Heart left ventricle (tissue), 16 donors: ENCODE measurements around the gene PSORS1C1. TPM values are rescaled to one million over a fixed set of nuclear protein-coding genes. Genes with fewer than 3 reads are reported as not detected.
"Not testable (repeated sequence)": the region's sequence is repeated elsewhere in the genome, so short reads cannot be mapped to it uniquely, and the experiment has no call there.

Experiments used
- ATAC-seq, 4 donors: fragments of 200-7000 bp; cut with Tn5 transposase; one replicate each; pipeline ENCODE4 v1.9.1; 2020 to 2022; ENCODE audit warnings: moderate library complexity in 4 of 4, mild to moderate bottlenecking in 3 of 4, moderate number of reproducible peaks in 1 of 4
- DNase-seq, 5 donors: peaks; one replicate each; pipeline ENCODE4 v3.0.0-alpha.2; 2020
- H3K27ac ChIP-seq, 12 donors: fragments of 200-600 bp; sonication (generic) in 4 of 12; one replicate each; pipeline versions ENCODE4 v1.5.0 to v1.8.0; 2016 to 2022; ENCODE audit warnings: mild to moderate bottlenecking in 2 of 12
- H3K27me3 ChIP-seq, 9 donors: fragments of 200-600 bp; sonication (generic) in 2 of 9; one replicate each; pipeline versions ENCODE4 v1.5.1 to v1.8.0; 2016 to 2022; ENCODE audit warnings: mild to moderate bottlenecking in 3 of 9
- H3K36me3 ChIP-seq, 9 donors: fragments of 200-600 bp; sonication (generic) in 2 of 9; one replicate each; pipeline versions ENCODE4 v1.5.0 to v1.8.0; 2018 to 2022; ENCODE audit warnings: mild to moderate bottlenecking in 2 of 9
- H3K4me1 ChIP-seq, 12 donors: fragments of 200-600 bp; sonication (generic) in 4 of 12; one replicate each; pipeline versions ENCODE4 v1.5.0 to v1.8.0; 2016 to 2022; ENCODE audit warnings: mild to moderate bottlenecking in 3 of 12
- H3K4me3 ChIP-seq, 12 donors: fragments of 200-600 bp; sonication (generic) in 4 of 12; one replicate each; pipeline versions ENCODE4 v1.5.0 to v1.8.0; 2017 to 2022; ENCODE audit warnings: mild to moderate bottlenecking in 9 of 12, moderate library complexity in 4 of 12
- H3K9me3 ChIP-seq, 12 donors: fragments of 200-600 bp; sonication (generic) in 4 of 12; one replicate each; pipeline versions ENCODE4 v1.5.0 to v1.8.0; 2016 to 2022; ENCODE audit warnings: mild to moderate bottlenecking in 1 of 12
- POLR2A ChIP-seq, 2 donors: fragments of 450-650 bp; IDR thresholded peaks; one replicate each; pipeline ENCODE4 v1.6.1; 2017; ENCODE audit warnings: antibody characterized with exemption in 2 of 2, mild to moderate bottlenecking in 2 of 2, moderate library complexity in 2 of 2
- WGBS, 4 donors: extraction: QIAGEN DNeasy Blood & Tissue Kit in 2 of 4; methylation state at CpG; one replicate each; pipeline versions ENCODE4 v1.1.5 to v1.1.7; 2013 to 2018; 5-methylcytosine and 5-hydroxymethylcytosine counted together
- intact Hi-C, 10 donors: fragments of 100-400 bp; cut with DNase I; formaldehyde crosslinking; loops; one replicate each; pipeline versions ENCODE4 v1.11.1 to v1.14.2; 2022
- polyA plus RNA-seq, 2 donors: library from polyadenylated mRNA; stranded (reverse); fragments of 200-250 nt; gene quantifications; one replicate each; pipeline ENCODE4 v1.2.3, GENCODE V29; 2013
- total RNA-seq, 9 donors: library from RNA; depleted of rRNA in 2 of 9; stranded (reverse); fragments of >200 nt in 2 of 9; fragmentation: NEBNext Ultra II Directional in 3 of 9; extraction: Animal tissue kit (Norgen Biotek cat#: 25700) in 3 of 9; gene quantifications; one replicate each; pipeline versions ENCODE4 v1.1.0 to v1.2.4, GENCODE V29; 2016 to 2023
- TF ChIP-seq, protein P1 (sequence below), 12 donors: fragments of 200-600 bp; sonication (generic) in 4 of 12; IDR thresholded peaks; one replicate each; pipeline versions ENCODE4 v1.5.0 to v1.8.0; 2018 to 2022; ENCODE audit warnings: antibody characterized with exemption in 12 of 12, mild to moderate bottlenecking in 5 of 12
- donor health status: ischemic (EF 13 %, LVEDD 7.1; RV severe dilation, severe dysfunction).
- donor health status: healthy with polysubstance abuse.
- donor health status: DM: no; HTN: yes; CAD: no.
- donor health status: DM: no; HTN: no; CAD: no.
- donor health status: ischemic (EF 25% LVEDD 6.9; RV normal size, moderate dysfunction).
- donor health status: ischemic (EF 25% LVEDD 5.7; RV mildly dilated, moderate dysfunction).
- donor health status: healthy.
- donor health status: DM: yes; HTN: yes; CAD: no.
- donor health status: ischemic (EF 35%, LVEDD 5.7; RV mildly dilated, moderate dysfunction).
- donor health status: nonischemic (EF 11% LVEDD 7.7; RV severe dilation, severe dysfunction).
- donor health status: DM: yes; HTN: yes; CAD: no.
- donor health status: PGD.
- donor health status: ischemic (EF 29% LVEDD 5.4; RV normal size, mild dysfunction).
- donor health status: nonischemic (EF 23%, LVEDD 6.1; RV moderate dilation, normal function).

Gene PSORS1C1
- total and polyA plus RNA-seq, 11 donors = 0.37 to 5.8 (median 2.9) TPM

- WGBS, 4 donors = 73 to 85% (median 80%) methylated on average over 5 of the region's 5 CpGs
- DNase-seq (no peak), ATAC-seq (no peak)
- intact Hi-C loops = no loop called here
- H3K27me3 ChIP-seq = no peaks in the 10 kb centered on the region
- TF ChIP-seq, protein P1, sequence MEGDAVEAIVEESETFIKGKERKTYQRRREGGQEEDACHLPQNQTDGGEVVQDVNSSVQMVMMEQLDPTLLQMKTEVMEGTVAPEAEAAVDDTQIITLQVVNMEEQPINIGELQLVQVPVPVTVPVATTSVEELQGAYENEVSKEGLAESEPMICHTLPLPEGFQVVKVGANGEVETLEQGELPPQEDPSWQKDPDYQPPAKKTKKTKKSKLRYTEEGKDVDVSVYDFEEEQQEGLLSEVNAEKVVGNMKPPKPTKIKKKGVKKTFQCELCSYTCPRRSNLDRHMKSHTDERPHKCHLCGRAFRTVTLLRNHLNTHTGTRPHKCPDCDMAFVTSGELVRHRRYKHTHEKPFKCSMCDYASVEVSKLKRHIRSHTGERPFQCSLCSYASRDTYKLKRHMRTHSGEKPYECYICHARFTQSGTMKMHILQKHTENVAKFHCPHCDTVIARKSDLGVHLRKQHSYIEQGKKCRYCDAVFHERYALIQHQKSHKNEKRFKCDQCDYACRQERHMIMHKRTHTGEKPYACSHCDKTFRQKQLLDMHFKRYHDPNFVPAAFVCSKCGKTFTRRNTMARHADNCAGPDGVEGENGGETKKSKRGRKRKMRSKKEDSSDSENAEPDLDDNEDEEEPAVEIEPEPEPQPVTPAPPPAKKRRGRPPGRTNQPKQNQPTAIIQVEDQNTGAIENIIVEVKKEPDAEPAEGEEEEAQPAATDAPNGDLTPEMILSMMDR (IDR thresholded peaks at IDR 0.05) = no peak
- no peak for TF ChIP-seq POLR2A (IDR thresholded peaks at IDR 0.05)
- H3K27ac ChIP-seq = no peak overlapping the region
- peaks cover 0 to 12% (median 2%) of the 10 kb centered on the region in 9 donors for H3K36me3 ChIP-seq
- no peaks in the 10 kb centered on the region for H3K9me3 ChIP-seq
- no peaks in the 10 kb centered on the region for H3K4me1 ChIP-seq
- H3K4me3 ChIP-seq = no peak overlapping the region
These were observed 51.4 kb downstream of the PSORS1C1 start for GRCh38 chr6:31165986-31166385.

DNA sequence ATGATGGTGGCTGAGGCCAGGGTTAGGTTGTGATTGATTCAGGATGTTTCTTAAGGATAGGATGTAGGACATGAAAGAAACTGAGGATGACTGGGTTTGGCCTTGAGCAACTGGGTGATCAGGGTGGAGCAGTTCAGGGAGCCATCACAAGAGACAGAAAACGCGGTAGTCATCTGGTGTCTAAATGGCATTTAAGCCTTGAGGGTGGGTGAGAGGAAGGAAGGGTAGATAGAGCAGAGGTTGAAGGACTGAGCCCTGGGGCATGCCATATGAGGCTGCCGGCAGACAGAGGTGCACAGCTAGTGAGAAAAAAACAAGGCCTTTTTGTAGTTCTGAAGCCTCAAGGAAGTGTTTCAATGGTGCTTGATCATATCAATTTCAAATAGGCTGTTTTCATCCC, 54.0 kb downstream of the PSORS1C1 start:
- intact Hi-C loops = no loop called here

GRCh38 chr6:31169123-31169857, 54.7 kb downstream of the PSORS1C1 start:
- intact Hi-C loops = no loop called here
- DNase-seq (no peak), ATAC-seq (no peak)
- H3K27ac ChIP-seq = no peak overlapping the region
- H3K27me3 ChIP-seq = no peaks in the 10 kb centered on the region
- TF ChIP-seq, protein P1 (IDR thresholded peaks at IDR 0.05) = no peak
- TF ChIP-seq POLR2A (IDR thresholded peaks at IDR 0.05) = no peak
- H3K4me3 ChIP-seq = no peak overlapping the region
- H3K36me3 ChIP-seq = no peaks in the 10 kb centered on the region
- 78 to 80% (median 79%) methylated on average over 10 of the region's 10 CpGs for WGBS, 4 donors
- H3K9me3 ChIP-seq = no peaks in the 10 kb centered on the region
- peaks cover 0 to 12% (median 0%) of the 10 kb centered on the region in 12 donors for H3K4me1 ChIP-seq

More for the DNA sequence above, 54.0 kb downstream of the PSORS1C1 start:
- peaks cover 0 to 11% (median 0%) of the 10 kb centered on the region in 12 donors for H3K4me1 ChIP-seq
- 63 to 81% (median 77%) methylated on average over 3 of the region's 3 CpGs for WGBS, 4 donors
- no peak for ATAC-seq
- DNase-seq = no peak
- H3K27ac ChIP-seq = no peak overlapping the region
- no peaks in the 10 kb centered on the region for H3K27me3 ChIP-seq
- H3K9me3 ChIP-seq = no peaks in the 10 kb centered on the region
- H3K4me3 ChIP-seq = no peak overlapping the region
- peaks cover 0 to 3% (median 0%) of the 10 kb centered on the region in 9 donors for H3K36me3 ChIP-seq
- TF ChIP-seq, protein P1 (IDR thresholded peaks at IDR 0.05) = no peak
- TF ChIP-seq POLR2A (IDR thresholded peaks at IDR 0.05) = no peak

GRCh38 chr6:31169858-31170599, 55.4 kb downstream of the PSORS1C1 start:
- ATAC-seq, H3K27me3 ChIP-seq, H3K27ac ChIP-seq, intact Hi-C loops, H3K4me3 ChIP-seq, DNase-seq, H3K36me3 ChIP-seq, H3K9me3 ChIP-seq: not testable (repeated sequence)
- peaks cover 0 to 12% (median 0%) of the 10 kb centered on the region in 12 donors for H3K4me1 ChIP-seq
- WGBS, 4 donors = 67 to 77% (median 73%) methylated on average over 16 to 23 of the region's 23 CpGs
